Lung microvascular endothelial cell (primary cell): Measurements from ENCODE around the gene MEI1. TPM values are rescaled to one million over a fixed set of nuclear protein-coding genes. Genes with fewer than 3 reads are reported as not detected.

Experiments
- DNase-seq, 2 donors: peaks; one replicate each; pipeline versions ENCODE4 v3.0.0 to v3.0.0-alpha.2; 2010; ENCODE audit warnings: low read depth in 2 of 2
- total RNA-seq: library from RNA; depleted of rRNA; stranded (reverse); fragments of >200 nt; gene quantifications from 2 replicates; pipeline ENCODE4 v1.2.1, GENCODE V29; 2014

Gene MEI1
- total RNA-seq, 1 donor from 2014 or later: 0.40 TPM

- peak; percentile 78 to 79 for DNase-seq
Measured at GRCh38 chr22:41780746-41781505, 81.6 kb downstream of the MEI1 start.

- DNase-seq: no peak
Measured at GRCh38 chr22:41781507-41781906, 82.2 kb downstream of the MEI1 start.

- no peak for DNase-seq
Measured at GRCh38 chr22:41782316-41782715, 83.0 kb downstream of the MEI1 start.

- DNase-seq: no peak
Measured at GRCh38 chr22:41782751-41783150, 83.4 kb downstream of the MEI1 start.

- DNase-seq: no peak
Measured at GRCh38 chr22:41787331-41787730, 88.0 kb downstream of the MEI1 start.

- DNase-seq: no peak
Measured at GRCh38 chr22:41793871-41794270, 94.6 kb downstream of the MEI1 start.

- DNase-seq: no peak
Measured at GRCh38 chr22:41798736-41799135, 99.4 kb downstream of the MEI1 start.

- DNase-seq: peak; percentile 19 to 45
Measured at GRCh38 chr22:41799486-41800347, 100.4 kb downstream of the MEI1 start.

GRCh38 chr22:41800348-41801146 is 101.2 kb downstream of the MEI1 start, which contains the start of gene CCDC134:
Gene CCDC134 (plus strand): TSS chr22:41800679. CDS start chr22:41808891, 8,212 bp downstream.
- peak; percentile 79 to 88 for DNase-seq

- DNase-seq: no peak
Measured at GRCh38 chr22:41801147-41801819, 102.0 kb downstream of the MEI1 start.

GRCh38 chr22:41801886-41802285 is 102.6 kb downstream of the MEI1 start:
- no peak for DNase-seq

GRCh38 chr22:41805639-41806038 is 106.3 kb downstream of the MEI1 start:
- no peak for DNase-seq

- DNase-seq: no peak
Measured at GRCh38 chr22:41808400-41808799, 109.1 kb downstream of the MEI1 start.

GRCh38 chr22:41810022-41810421 is 110.7 kb downstream of the MEI1 start:
- DNase-seq: no peak

GRCh38 chr22:41812805-41813545 is 113.7 kb downstream of the MEI1 start:
- DNase-seq: no peak

- no peak for DNase-seq
Measured at GRCh38 chr22:41813726-41814410, 114.6 kb downstream of the MEI1 start.

GRCh38 chr22:41815716-41816115 is 116.4 kb downstream of the MEI1 start:
- DNase-seq: no peak

GRCh38 chr22:41816241-41816640 is 116.9 kb downstream of the MEI1 start:
- DNase-seq: no peak

GRCh38 chr22:41816871-41817270 is 117.6 kb downstream of the MEI1 start:
- DNase-seq: no peak

GRCh38 chr22:41818011-41818410 is 118.7 kb downstream of the MEI1 start:
- DNase-seq: no peak
